ENCODE measurements around the gene RHBG.

RHBG gene

DNA sequence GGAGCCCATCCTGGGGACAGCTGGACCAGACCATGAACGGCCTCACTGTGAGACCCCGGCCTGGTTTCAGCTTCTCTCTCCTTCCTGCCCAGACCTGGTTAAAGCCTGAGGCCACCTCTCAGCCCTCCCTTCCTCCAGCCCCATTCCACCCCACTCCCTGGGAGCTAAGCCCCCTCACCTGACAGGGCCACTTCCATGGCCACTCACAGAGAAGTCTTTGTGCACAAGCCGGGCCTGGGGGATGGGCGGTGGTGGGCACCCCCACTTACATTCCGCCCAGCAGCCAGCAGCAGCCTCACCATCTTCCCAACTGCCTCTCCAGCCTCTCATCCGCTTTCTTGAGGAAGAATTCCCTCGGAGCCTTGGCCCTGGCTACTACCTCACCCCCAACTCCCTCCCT, 40.4 kb downstream of the RHBG start:
- no peak for DNase-seq

DNA sequence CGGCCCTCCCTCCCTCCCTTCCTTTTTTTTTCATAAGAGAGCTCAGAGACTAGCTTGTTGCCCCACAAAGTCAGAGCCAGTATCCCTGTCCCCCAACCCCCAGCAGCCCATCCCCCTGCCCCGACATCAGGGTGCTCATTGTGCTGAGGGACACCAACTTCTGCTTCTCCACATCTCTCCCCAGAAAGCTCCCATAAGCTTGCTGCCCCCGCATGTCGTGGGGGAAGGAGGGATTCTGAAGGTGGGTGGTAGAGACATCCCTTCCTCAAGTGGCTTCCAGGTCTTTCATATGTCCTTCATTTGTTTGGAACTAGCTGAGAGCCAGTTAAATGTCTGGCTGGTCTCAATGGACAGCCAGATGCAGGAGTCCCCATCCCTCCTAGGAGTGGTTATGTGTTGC, 41.2 kb downstream of the RHBG start:
- no peak for DNase-seq

DNA sequence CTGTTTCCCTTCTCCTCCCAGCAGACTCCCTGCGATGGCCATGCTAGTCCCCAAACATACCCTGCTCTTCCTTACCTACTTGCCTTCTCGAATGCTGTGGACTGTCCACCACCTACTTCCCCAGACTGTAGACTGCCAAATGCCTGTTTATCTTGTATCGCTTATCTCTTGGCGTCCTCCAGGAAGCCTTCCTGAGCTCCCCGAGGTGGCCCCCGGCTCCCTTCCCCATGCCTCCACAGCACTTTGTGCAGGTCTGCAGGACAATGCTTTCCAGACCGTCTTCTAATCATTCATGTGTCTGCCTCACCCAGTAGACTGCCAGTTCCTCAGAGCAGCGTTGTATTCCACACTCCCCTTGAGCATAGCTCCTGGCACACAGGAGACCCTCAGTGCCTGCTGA, 41.7 kb downstream of the RHBG start:
- DNase-seq = no peak

DNA sequence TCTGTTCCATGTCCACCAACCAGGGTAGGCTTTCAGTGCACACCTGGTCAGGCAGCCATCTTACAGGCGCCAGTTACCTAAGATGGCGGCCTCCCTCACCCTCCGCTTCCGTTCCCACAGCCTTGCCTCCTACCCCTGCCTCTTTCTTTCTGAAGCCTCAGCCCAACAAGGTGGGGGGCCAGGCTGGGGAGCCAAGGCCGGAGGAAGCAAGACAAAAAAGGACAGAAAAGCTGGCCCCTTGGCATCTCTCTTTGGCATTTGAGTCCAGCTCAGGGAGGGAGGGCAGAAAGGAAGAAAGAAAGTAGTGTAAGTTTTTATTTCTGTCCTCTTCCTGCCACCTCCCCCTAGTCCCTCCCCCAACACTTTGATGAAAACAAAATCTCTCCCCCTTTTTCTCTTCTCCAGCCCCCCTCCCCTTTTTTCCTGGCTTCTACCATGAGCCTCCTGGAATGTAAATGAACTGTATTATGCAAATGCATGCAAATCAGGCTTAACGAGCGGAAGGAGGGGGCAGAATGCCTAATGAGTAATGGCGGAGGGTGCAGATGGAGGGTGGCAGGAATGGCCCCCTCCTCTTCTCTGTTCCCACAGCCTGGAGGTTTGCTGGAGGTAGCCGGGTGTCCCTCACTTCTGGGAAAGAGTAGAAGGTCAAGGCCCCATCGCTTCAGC, 43.8 kb downstream of the RHBG start:
- no peak for DNase-seq

DNA sequence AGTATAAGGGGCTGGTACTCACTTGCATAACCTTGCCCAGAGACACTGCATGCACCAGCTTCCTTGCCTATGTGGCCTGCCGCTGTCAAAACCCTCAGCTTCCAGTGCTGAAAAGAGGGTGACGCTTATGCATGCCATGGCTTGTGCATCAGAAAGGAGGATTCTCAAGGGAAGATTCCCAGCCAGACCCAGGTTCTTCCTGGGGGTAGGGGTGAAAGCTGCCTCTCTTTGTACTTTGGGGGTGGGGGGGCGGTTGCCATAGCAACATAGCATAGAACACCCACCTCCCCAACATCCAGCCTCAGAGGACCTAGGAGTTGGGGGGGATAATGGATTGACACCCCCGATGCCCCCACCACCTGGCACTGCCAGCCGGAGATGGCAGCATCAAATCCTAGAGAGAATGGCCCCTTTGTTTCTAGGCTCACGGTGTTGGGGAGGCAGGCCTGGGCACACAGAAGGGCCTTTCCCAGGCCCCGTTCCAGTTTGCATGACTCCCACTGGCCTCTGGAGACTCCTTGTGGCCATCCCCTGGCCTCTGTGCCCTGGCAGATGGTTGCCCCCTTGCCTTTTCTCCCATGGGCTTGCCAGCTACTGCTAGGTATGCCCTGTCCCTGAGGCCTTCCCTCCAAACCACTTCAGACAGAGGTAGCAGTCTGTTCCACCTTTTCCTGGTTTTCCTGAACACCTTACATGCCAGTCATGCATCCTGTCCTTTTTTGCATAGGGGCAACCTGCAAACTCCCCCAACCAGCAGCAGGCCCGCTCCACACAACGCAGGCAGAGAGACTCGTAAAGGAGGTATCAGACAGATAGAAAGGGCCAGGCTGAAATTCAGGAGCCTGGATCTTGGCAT, 44.6 kb downstream of the RHBG start:
- DNase-seq = no peak

DNA sequence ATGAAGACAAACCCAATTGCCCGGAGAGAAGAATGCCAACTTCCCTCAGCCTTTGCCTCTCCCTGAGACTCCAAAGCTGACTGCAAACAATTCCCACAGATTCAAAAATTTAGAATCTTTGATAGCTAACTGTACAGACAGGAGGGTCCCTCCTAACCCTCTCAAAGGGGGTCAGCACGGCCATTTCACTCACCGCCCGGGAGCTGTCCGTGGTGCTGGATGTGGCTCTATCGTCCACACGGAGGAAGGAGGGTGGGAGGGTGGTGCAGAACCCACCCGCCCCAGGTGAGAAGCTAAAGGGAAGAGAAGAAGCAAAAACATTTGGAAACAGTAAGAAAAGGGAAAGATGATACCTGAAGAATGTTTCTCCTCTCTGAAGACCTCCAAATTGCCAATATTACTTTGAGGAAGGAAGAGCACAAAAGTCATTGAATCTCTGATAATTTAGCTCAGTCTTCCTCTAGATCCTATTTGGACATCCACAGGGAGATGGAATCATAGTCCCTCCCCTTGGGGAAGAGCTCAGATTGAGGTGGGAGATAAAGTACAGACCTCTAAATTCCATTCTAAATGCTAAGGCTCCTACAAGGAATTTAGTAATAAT, 45.6 kb downstream of the RHBG start:
- DNase-seq = no peak

DNA sequence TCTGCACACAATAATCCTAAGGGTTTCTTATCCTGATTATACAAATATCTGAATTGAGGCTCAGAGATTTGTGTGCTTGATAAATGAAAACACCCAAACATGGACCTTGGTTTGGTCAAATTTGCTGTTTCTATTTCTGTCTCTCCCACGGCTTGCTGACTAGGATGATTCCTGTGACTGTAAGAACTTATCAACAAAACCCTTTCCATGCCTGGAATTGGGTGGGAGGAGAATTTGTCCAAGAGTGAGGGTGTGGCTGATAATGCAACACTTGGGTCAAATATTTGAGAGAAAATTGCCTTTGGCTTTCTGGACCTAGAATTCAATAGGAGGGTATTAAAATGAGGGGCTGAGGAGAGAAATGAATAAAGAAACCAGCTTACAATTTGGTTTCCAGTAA, 48.0 kb downstream of the RHBG start:
- no peak for DNase-seq

DNA sequence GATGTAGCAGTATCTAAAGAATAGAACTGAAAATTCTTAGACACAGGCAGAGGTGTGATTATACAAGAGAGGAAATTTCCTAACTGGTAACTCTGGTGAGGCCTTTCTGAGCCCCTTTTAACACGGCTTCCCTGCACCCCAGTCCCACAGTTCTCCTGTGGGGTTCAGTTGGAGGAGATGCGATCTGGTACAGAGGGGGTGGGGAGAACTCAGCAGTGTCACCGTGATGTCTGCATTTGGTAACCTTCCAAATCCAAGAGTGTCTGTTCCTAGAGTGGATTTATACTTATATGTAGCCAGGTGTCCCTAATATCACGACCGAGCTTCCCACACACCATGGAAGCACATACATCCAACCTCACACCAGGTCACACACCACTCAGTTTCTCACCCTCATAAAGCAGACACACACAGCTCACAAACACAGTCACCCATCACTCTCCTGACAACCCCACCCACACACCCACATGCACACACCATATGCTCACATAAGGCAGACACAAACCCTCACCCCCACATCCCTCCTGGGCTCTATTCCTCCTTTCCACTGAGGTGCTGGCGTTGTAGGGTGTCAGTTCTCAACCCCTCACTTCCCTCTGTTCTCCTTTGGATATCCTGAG, 48.5 kb downstream of the RHBG start:
- DNase-seq = no peak

DNA sequence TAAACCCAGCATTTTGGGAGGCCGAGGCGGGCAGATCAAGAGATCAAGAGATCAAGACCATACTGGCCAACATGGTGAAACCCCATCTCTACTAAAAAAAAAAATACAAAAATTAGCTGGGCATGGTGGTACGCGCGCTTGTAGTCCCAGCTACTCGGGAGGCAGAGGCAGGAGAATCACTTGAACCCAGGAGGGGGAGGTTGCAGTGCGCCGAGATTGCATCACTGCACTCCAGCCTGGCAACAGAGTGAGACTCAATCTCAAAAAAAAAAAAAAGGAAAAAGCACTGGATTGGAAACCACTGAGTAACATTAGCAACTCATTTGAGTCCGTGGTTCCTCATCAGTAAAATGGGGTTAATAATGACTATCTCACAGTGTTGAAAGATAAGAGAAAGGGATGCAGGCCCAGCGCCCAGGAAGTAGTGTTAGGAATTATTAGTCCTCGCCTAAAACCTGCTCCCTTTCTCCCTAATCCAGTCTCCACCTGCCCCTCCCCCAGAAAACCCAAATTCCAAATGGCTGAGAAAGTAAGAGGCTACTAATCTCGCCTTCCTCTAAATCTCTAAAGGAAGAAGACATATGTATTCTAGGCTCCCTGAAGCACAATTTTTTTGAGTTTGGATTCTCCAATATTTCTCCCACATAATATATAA, 49.5 kb downstream of the RHBG start:
- DNase-seq = no peak

DNA sequence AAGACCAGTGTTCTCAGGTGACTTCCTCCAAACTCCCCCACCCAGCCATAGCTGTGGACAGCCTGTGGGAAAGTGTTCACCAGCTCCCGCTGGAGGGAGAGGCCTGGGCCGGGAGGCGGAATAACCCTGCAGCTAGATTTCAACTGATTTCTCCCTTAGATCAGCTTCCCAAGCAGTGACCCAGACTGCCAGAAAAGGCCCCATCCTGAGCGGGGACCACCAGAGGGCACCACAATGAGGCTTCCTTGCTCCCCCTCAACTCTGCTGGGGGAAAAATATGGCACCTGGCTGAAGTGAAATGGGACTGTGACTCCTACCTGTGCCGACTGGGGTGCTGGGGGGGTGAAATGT, 50.8 kb downstream of the RHBG start:
- peak; percentile 53 for DNase-seq

DNA sequence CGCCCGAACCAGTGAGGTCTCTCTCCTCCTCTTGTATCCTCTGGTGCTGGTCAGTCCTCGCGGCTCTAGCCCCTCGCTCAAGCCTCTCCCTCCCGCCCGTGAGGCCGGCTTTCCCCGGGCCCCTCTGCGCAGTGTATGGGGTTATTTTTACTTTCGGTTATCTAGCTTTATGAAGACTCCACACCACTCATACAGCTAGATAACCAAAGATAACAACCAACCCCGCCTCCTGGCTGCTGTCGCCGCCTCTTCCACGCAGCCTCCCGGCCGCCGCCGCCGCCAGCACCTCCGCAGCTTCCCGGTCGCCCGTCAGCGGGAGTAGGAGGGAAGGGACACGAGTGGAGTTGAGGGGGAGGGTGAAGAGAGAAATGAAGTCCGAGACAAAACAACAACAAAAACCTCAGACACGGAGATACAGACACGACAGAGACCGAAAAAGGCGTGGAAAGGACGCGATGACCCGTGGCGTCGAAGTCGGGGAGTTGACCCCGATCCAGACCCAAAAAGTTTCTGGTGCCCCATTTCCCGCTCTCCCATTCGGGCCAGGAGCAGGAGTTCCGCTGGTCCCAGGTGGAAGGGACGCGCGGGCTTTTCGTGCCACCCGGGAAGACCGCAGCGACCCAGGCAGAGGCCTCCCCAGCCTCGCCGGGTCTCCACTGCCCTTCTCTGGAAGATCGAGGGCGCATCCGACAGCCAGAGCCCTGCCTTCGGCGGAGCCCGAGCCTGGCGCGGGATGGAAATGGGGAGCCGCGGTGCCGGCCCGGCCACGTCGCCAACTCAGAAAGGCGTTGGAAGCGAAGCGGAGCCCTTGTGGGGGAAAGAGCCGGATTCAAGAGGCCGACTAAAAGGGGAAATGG, 51.4 kb downstream of the RHBG start:
- peak; percentile 69 for DNase-seq

DNA sequence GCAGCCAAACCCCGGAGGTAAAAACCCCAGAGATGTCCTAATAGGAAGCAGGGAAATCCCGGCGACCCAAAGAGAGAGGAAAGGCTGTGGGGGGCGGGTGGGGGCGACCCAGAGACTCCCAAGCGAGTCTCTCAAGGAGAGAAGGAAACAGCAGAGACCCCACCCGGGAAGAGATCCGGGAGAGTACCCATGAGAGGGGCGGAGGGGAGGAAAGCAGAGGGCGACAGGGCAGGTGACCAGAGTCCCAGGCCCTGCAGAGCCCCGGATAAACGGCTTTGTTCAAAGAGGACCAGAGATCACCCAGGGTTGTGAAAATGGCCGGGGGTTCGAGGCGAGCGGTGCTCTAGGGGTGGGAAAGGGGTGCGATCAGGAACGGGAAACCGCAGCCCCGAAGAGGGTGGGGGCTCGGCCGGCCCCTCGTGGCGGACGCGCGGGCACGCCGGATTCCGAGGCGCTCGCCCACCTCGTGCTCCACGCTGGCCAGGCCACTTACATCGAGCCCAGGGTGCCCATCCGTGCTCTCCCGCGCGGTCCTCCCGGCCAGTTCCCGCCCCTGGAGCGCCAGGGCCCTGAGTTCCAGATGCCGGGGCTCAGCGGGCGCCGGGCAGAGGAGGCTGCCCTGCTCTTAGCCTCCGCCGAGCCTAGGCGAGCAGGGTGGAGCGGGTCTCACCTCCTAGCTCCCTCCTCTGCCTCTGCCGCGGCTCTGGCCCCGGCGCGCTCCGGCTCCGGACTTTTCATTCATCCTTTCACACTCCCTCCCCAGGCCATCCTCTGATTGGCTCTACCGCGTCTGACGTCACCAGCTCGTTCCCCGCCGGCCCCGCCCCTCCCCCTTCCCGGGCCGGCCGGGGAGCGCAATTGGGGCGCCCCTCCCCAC, 52.3 kb downstream of the RHBG start:
- peak; percentile 81 for DNase-seq

DNA sequence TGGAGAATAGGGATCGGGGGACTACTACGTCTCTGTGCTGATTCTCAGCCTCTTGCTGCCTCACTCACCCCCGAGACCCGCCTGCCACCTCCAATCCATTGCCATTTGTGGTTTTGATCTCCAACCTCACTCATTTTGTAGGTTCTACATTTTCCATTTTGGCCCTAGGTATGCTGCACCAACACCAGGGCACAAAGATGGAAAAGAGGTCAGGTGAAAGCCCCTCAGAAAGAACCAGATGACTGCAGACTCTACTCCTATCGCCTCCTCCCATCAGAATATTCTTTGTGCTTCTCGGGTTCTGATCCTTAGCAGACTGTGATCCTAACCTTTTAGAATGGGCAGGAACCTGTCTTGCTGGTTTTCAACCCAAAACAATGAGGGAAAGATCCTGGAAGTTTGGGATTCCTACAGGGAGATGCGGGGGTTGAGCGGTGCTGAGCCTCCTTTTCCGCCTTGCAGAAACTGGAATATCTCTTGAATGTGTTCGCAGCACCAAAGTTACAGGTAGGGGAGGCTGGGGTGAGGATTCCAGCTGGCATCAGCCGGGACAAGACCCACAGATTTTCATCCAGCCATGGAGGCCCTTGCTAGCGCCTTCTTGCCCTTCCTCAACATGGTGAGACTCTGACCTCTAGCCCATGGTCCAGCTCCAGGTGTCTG, 53.1 kb downstream of the RHBG start:
- no peak for DNase-seq

DNA sequence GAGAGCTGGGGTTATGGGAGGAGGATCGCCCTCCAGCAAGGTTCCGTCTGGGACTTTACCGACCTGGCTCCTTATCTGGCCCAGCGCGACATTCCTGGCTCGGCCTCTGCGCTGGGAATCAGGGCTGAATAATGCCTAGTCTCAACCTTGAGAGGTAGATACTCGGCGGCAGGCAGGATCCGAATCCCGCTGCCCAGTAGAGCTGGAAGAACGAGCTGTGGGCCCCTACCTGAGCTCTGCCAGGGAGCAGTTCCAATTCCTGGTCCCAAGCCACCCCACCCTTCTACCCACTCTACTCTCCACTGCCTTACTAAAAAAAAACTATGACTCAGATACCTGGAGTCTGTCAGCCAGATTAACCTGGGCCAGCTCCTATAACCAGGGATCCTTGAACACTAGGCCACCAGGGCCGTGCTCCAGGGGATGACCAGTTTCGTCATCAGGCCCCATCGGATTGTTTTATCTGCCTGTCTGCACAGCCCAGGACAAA, 53.6 kb downstream of the RHBG start:
- DNase-seq = no peak

DNA sequence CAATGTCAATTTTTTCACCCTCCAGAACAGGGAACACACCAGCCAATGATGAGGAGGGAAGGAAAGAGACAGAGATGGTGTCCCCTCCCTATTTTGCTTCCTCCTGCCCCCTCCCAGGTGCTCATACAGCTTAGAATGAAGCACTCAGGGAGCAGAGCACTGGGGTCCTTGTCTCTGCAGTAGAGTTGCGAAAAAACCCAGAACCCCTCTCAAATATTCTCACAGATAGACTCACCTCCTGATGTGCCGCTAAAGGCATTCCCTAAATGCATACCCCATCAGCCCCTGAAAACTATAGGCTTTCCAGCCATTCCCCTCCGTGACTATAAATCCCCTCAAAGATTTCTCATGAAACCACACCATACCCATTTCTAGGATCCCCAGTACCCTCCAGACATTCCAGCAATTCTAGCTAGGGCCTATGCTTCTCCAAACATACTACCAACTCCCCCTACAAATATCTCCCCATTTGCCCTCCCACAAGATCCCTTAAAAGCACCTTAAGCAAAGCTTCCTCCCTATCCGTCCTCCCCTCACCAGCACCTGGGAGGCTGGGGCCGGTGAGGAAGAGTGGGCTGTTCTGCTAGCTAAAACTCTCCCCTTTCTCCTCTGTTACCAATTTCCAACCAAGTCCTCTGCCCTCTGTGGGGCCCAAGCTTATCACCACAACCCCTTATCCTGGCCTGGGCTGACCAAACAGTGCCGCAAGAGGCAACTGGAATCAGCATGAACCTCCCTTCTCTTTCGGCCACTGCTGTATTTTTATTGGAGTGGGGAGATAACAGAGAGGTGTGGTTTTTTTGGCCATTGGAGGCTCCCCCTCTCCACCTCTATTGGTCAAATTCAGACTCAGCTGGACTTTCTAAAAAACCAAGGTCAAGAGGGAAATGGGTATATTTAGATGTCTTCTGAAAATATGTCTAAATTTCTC, 54.7 kb downstream of the RHBG start:
- no peak for DNase-seq

DNA sequence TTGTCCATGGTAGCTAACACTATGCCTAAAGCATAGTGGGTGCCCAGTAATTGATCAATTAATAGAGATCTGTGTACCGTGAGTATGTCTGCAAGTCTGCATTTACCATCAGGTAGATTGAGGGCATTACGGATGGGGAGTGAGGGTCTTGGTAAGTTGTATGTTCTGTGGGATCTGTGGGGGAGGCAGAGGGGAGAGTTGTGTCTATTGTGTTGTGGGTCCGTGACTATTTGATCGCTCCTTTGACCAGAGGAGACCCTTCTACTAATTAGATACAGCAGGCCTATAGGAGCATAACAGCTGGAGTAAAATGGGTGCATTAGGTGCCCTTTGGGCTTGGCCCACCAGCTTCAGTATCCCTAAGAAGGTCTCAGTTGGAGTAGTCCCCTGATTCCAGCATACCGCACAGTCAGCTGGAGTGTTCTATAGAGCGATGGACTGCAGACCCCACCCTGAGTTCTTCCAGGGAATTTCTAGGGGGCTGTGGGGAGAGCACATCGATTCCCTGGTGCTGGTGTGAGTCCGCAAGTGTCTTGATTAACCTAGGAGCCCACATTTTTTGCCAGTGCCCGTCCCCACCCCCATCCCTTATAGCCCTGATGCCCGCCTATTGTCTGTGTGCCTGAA, 55.9 kb downstream of the RHBG start:
- no peak for DNase-seq

DNA sequence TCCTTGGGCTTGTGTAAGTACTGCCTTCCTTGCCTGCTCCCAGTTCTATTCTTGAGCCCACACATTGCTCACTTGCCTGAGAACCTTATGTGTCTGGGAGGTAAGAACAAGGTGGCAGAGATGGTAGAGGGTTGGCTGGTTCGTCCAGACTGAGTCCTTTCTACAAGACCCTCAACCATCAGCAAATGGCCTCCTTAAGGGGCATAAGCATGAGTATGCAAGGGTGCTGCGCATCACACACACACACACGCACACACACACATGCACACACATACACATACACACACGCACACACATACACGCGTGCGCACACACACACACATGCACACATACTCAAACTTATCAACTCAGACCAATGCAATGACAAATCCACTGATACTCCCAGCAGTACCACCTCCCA, 56.9 kb downstream of the RHBG start:
- no peak for DNase-seq

DNA sequence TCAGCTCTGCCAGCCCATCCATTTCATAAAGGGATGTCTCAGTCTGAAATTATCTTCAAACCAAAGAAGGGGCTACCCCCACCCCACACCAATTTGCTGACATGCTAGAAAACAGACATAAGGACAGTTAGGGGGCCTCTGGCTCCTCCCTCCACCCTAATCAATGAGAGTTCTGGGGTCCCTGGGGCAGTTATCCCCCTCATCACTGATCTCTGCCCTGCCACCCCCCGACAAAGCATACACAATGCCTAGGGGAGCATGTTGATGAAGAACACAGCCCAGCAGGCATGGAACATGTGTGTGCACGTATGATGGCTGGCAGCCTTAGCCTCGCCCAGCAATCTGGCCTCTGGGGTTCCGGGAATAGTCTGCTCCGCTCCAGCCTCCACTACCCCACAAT, 58.9 kb downstream of the RHBG start:
- DNase-seq = no peak

DNA sequence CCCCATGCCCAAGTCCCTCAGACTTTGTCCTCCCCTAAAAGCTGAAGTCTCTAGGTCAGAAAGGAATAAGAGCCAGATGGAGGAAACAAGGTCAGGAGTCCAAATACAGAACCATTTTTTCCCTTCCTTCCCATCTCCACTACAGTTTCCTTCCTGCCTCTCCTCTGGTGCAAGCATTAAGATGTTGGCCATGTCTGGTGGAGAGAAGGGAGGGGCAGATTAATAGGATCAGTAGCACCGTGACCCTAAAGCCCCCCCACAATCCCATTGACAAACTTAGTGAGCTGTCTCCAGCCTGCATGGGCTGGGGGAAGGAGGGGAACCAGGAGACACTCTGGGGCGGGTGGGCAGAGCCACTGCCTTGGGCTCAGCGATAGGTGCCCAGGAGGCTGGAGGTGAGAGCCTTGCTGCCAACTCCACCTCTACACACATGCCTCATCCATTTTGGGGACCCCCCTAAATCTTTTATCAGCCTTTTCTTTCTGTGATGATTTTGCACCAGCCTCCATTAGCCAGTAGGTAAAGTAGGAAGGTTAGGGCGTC, 59.8 kb downstream of the RHBG start:
- DNase-seq = no peak
